DMS114 treated with DMSO at 0.1 percent for 48 hours (cell line): ENCODE data around the gene ZNF335.
A peak's percentile ranks its signal among the peaks of the same experiment; 100 is the strongest.
"Not testable (repeated sequence)": the region's sequence is repeated elsewhere in the genome, so short reads cannot be mapped to it uniquely, and the experiment has no call there.

Experiments used
- DNase-seq: peaks from one replicate; lab custom pipeline; 2025; ENCODE audit not compliant: unreplicated experiment; lab: John Stamatoyannopoulos, UW

The ZNF335 gene

GRCh38 chr20:45970646-45971424 is 1.2 kb downstream of the ZNF335 start:
- no peak for DNase-seq

- peak; percentile 44 for DNase-seq
Measured at GRCh38 chr20:45969712-45970634, 2.0 kb downstream of the ZNF335 start.

DNA sequence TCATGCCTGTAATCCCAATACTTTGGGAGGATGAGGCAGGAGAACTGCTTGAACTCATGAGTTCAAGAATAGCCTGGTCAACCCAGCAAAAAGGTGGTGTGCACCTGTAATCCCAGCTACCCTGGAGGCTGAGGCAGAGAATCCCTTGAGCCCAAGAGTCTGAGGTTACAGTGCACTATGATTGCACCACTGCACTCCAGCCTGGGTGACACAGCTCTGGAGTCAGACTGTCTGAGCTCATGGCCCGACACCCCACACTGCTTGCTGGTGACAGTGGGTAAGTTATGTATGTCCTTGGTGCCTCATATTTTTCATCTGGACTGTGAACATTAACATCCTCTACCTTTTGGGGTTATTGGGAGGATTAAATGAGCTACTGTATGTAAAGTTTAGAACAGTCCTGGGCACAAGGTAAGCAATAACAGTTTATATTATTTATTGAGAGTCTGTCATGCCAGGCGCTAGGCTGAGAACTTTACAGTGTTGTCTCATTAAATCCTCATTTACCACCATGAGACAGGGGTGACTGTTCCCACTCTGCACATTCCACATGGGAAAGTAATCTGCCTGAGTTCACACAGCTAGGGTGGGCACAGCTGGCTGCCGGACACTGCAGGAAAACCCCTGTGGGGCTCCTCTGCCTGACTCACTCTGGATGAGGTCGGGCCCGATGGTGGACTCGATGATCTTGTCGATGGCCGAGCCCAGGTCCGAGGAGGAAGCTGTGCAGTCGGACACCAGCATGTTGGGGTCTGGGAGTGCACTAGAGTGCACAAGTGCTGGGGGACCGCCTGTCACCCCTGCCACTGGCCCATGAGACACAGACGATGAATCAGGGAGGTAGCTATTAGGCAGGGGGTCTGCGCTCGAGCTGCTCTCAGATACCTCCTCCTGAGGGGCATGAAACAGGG is 2.9 kb downstream of the ZNF335 start:
- no peak for DNase-seq

GRCh38 chr20:45968081-45968671 is 3.8 kb downstream of the ZNF335 start:
- DNase-seq: no peak

DNA sequence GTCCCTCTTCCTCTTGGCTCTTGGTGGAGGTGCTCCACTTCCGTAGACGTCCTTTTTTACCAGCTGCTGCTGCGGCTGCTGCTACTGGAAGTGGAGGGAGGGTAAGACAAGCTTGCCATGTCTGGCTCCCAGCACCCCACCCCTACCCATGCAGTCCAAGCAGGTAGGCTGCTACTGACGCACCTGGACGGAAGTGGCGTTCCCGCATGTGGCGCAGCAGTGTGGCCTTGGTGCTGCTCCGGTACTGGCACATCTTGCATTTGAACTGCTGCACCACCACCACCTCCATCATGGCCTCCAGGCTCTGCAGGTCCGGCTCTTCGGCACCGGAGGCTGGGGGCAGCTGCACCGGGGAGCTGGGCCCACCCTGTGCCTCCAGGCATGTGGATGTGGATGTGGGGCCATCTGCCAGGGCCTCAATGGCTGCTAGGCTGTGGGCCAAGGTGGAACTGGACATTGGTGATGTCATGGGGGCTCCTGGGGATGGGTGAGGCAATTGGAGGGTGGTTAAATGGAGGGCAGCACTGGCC is 4.4 kb downstream of the ZNF335 start:
- DNase-seq: no peak

DNA sequence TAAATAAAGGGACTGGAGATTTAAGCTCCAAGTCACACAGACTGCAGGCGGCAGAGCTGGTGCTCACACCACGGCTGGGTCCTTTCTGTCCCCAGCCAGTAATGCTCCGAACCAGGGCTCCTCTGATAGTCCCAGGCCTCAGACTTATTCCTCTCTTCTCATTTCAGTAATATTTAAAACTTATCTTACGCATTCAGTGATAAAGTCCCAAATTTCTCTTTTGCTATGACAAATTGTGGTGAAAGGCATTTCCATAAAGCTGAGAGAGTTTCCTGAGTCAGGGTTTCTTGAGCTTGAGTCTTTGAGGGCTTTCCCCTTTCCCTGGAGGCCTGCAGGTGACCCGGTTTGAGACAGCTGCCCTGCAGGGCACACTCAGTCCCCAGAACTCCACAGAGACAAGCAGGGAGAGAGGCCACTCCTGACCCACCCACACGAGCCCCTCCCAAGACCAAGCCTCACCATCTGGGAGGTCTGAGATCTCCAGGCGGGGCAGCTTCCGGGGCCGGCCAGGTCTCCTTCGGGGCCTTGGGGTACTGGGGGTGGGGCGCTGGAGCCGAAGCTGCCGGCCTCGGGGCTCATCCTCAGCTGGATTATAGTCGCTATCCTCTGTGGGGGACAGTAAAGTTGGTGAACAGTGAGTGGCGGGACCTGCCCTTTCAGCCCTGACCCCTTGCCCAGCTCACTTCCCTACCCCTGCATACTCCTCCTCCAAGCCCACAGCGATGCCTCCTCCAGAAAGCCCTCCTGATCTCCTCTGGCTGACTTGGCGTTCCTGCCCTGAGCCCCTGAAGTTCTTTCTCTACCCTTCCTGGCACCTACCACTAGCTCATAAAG is 6.6 kb downstream of the ZNF335 start:
- no peak for DNase-seq

GRCh38 chr20:45964006-45964400 is 8.0 kb downstream of the ZNF335 start:
- no peak for DNase-seq

- no peak for DNase-seq
Measured at GRCh38 chr20:45963059-45964005, 8.7 kb downstream of the ZNF335 start.

GRCh38 chr20:45962031-45962755 is 9.8 kb downstream of the ZNF335 start:
- DNase-seq: no peak

DNA sequence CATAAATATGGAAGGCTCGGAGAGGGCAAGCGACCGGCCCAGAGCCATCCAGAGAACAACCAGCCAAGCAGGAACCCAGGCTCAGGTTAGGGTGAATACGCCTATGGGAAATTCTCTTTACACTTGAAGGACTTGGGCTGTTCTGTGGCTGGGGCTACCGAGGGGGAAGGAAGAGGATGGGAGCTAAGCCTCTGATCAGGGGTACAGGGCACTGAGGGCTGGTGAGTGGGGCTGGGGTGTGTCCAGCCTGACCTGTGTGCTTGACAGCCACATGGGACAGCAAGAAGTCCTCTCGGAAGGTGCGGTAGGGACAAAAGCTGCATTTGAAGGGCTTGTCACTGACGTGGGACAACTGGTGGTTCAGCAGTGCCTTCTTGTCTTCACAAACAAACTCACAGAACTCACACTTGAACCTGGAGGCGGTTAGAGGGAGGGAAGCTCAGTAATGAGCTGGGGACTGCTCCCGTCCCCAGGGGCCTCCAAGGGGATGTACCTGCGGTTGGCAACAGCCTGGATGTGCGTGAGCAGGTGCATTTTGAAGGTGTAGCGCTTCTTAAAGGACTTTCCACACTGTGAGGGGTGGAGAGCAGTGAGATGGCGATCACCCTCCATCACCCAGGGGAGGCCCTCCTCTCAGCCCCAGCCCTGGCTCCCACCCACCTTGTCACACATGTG is 11.9 kb downstream of the ZNF335 start:
- no peak for DNase-seq

GRCh38 chr20:45959126-45959525 is 12.9 kb downstream of the ZNF335 start:
- DNase-seq: no peak

GRCh38 chr20:45958593-45958992 is 13.4 kb downstream of the ZNF335 start:
- no peak for DNase-seq

DNA sequence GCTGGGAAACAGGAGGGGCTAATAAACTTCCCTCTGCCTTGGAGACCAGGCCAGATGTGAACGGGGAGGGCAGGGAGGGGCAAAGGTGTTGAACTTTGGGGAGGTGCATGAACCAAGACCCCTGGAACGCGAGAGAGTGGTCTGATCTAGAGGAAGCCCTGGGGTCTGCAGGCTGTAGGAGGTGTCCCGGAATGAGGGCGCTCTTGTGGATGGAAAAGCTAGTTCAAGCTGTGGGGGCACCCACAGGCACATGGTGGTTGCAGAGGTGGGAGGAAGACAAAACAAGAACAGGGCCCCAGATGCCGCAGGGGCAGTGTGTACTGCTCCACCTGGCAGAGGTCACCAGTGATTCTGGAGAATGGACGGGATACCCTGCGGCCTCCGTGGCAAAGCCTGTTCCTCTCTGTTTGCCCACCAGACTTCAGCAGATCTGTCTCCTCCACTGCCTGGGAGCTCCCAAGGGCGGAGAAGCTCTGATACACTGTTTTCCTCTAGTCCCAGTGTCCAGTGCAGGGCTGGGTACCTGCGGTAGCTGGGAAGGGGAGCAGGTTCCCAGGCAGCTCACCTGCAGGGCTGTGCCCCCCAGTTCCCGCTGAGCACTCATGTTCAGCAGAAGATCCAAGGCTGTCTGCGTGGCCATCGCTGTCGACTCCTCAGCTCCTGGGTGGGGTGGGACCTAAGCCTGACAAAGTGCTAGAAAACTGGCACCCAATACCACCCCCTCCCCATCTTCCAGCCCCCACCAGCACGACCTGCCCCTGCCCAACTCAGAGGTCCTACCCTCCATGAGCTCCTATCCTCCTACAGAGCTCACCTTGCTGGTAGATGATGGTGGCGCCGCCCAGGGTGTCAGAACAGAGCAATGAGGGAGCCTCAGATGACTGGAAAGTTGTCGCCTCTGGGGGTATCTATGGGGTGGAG is 14.7 kb downstream of the ZNF335 start:
- DNase-seq: no peak

GRCh38 chr20:45956326-45956725 is 15.7 kb downstream of the ZNF335 start:
- DNase-seq: not testable (repeated sequence)

- no peak for DNase-seq
Measured at GRCh38 chr20:45953672-45954071, 18.3 kb downstream of the ZNF335 start.

DNA sequence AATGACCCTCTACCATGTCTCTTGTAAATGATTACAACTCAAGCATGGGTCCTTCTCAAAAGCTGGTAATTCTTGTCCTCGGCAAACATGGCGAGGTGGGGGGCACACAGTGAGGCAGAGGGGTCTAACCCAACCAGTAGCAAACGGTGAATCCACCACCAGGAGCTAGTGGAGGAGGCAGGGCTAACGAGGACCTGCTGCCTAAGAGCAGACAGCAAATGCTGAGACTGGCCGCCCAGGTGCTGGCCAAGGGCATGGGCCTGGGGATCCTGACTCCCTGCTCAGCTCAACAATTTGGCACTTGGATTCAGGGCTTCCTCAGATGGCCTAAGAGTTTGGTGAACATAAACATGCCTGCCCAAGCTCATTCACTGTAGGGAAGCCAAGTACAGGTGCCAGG is 19.1 kb downstream of the ZNF335 start:
- no peak for DNase-seq
